HEK293 (cell line): ENCODE data around the gene ABCF1.
A peak's percentile ranks its signal among the peaks of the same experiment; 100 is the strongest.

Experiments
- CTCF ChIA-PET: fragments of 350-600 bp; formaldehyde crosslinking; extraction: SDS; loops from one replicate; lab custom pipeline; 2021; ENCODE audit warnings: antibody characterized with exemption; lab: Yijun Ruan, JAX
- POLR2A ChIA-PET: fragments of 300-600 bp; formaldehyde crosslinking; extraction: SDS; loops from one replicate; lab custom pipeline; 2020; ENCODE audit warnings: antibody characterized with exemption, inconsistent platforms; lab: Yijun Ruan, JAX
- H3K27ac ChIP-seq: fragments of 200-500 bp; sonication (Bioruptor generic); 2 replicates; pipeline ENCODE4 v1.5.1; 2014; ENCODE audit warnings: low read depth, low read length, control low read depth, inconsistent platforms; ENCODE audit errors: extremely low read depth
- H3K36me3 ChIP-seq, 2 experiments: fragments of 200-500 bp in 1 of 2; sonication (Bioruptor generic) in 1 of 2; 1 replicate in 1 of 2; 2 replicates in 1 of 2; pipeline ENCODE4 v1.5.1; 2014 to 2017; ENCODE audit warnings: inconsistent platforms in 2 of 2, low read length in 2 of 2; ENCODE audit not compliant: control insufficient read depth in 2 of 2, insufficient read depth in 1 of 2
- H3K4me1 ChIP-seq: fragments of 200-500 bp; sonication (Bioruptor generic); 2 replicates; pipeline ENCODE4 v1.5.1; 2014; ENCODE audit warnings: mild to moderate bottlenecking, low read length, inconsistent platforms; ENCODE audit not compliant: control insufficient read depth, insufficient read depth
- H3K4me3 ChIP-seq: 2 replicates; pipeline ENCODE4 v1.5.1; 2011; ENCODE audit warnings: low read depth, mild to moderate bottlenecking, control low read depth, low read length, moderate library complexity
- H3K9me3 ChIP-seq: fragments of 200-500 bp; sonication (Bioruptor generic); 2 replicates; pipeline ENCODE4 v1.5.1; 2014; ENCODE audit warnings: low read depth, low read length, inconsistent platforms; ENCODE audit not compliant: control insufficient read depth, insufficient read depth
- BCL11B ChIP-seq: fragments of 450-650 bp; formaldehyde crosslinking; IDR thresholded peaks from 2 replicates; pipeline ENCODE4 v1.5.1; 2016; ENCODE audit warnings: low read depth, missing biosample characterization, missing genetic modification characterization
- GFI1B ChIP-seq: fragments of 450-650 bp; formaldehyde crosslinking; IDR thresholded peaks from 2 replicates; pipeline ENCODE4 v1.5.1; 2016; ENCODE audit warnings: missing biosample characterization, missing genetic modification characterization
- KLF10 ChIP-seq: fragments of 450-650 bp; IDR thresholded peaks from 2 replicates; pipeline ENCODE4 v1.5.1; 2018; ENCODE audit warnings: missing biosample characterization, mild to moderate bottlenecking, missing genetic modification characterization
- RBAK ChIP-seq: fragments of 450-650 bp; formaldehyde crosslinking; IDR thresholded peaks from 2 replicates; pipeline ENCODE4 v1.5.1; 2016; ENCODE audit warnings: missing biosample characterization, missing genetic modification characterization
- SCRT2 ChIP-seq: fragments of 450-650 bp; formaldehyde crosslinking; IDR thresholded peaks from 2 replicates; pipeline ENCODE4 v1.5.1; 2016; ENCODE audit warnings: missing biosample characterization, missing genetic modification characterization
- SP2 ChIP-seq: fragments of 450-650 bp; formaldehyde crosslinking; IDR thresholded peaks from 2 replicates; pipeline ENCODE4 v1.5.1; 2016; ENCODE audit warnings: missing biosample characterization, missing genetic modification characterization
- SP7 ChIP-seq: fragments of 450-650 bp; formaldehyde crosslinking; IDR thresholded peaks from 2 replicates; pipeline ENCODE4 v1.5.1; 2016; ENCODE audit warnings: missing biosample characterization, missing genetic modification characterization
- YY2 ChIP-seq: fragments of 450-650 bp; formaldehyde crosslinking; IDR thresholded peaks from 2 replicates; pipeline ENCODE4 v1.5.1; 2016; ENCODE audit warnings: missing biosample characterization, missing genetic modification characterization
- ZBTB7A ChIP-seq: fragments of 450-650 bp; formaldehyde crosslinking; IDR thresholded peaks from 2 replicates; pipeline ENCODE4 v1.5.1; 2016; ENCODE audit warnings: low read depth, missing biosample characterization, missing genetic modification characterization
- ZEB2 ChIP-seq: fragments of 450-650 bp; formaldehyde crosslinking; IDR thresholded peaks from 2 replicates; pipeline ENCODE4 v1.5.1; 2016; ENCODE audit warnings: missing biosample characterization, missing genetic modification characterization
- ZNF10 ChIP-seq: fragments of 450-650 bp; formaldehyde crosslinking; IDR thresholded peaks from 2 replicates; pipeline ENCODE4 v1.5.1; 2017; ENCODE audit warnings: missing biosample characterization, missing genetic modification characterization
- ZNF146 ChIP-seq: fragments of 450-650 bp; formaldehyde crosslinking; IDR thresholded peaks from 2 replicates; pipeline ENCODE4 v1.5.1; 2016; ENCODE audit warnings: missing biosample characterization, missing genetic modification characterization
- ZNF184 ChIP-seq: fragments of 450-650 bp; IDR thresholded peaks from 2 replicates; pipeline ENCODE4 v1.5.1; 2018; ENCODE audit warnings: missing biosample characterization, mild to moderate bottlenecking, missing genetic modification characterization
- ZNF335 ChIP-seq: fragments of 450-650 bp; formaldehyde crosslinking; conservative IDR thresholded peaks from 2 replicates; pipeline ENCODE4 v1.5.1; 2016; ENCODE audit warnings: missing biosample characterization, missing genetic modification characterization
- ZNF391 ChIP-seq: fragments of 450-650 bp; formaldehyde crosslinking; IDR thresholded peaks from 2 replicates; pipeline ENCODE4 v1.5.1; 2016; ENCODE audit warnings: low read depth, missing biosample characterization, missing genetic modification characterization, borderline replicate concordance
- ZNF433 ChIP-seq: fragments of 450-650 bp; formaldehyde crosslinking; IDR thresholded peaks from 2 replicates; pipeline ENCODE4 v1.5.1; 2016; ENCODE audit warnings: missing biosample characterization, missing genetic modification characterization, low read depth
- ZNF561 ChIP-seq: fragments of 450-650 bp; IDR thresholded peaks from 2 replicates; pipeline ENCODE4 v1.5.1; 2018; ENCODE audit warnings: missing biosample characterization, missing genetic modification characterization, borderline replicate concordance
- ZNF660 ChIP-seq: fragments of 450-650 bp; IDR thresholded peaks from 2 replicates; pipeline ENCODE4 v1.5.1; 2018; ENCODE audit warnings: missing biosample characterization, mild to moderate bottlenecking, missing genetic modification characterization
- ZNF701 ChIP-seq: fragments of 450-650 bp; formaldehyde crosslinking; IDR thresholded peaks from 2 replicates; pipeline ENCODE4 v1.5.1; 2016; ENCODE audit warnings: missing biosample characterization, missing genetic modification characterization
- ZSCAN30 ChIP-seq: fragments of 450-650 bp; IDR thresholded peaks from 2 replicates; pipeline ENCODE4 v1.5.1; 2018; ENCODE audit warnings: missing biosample characterization, mild to moderate bottlenecking, missing genetic modification characterization, moderate library complexity
- TF ChIP-seq, protein P1 (sequence below): fragments of 450-650 bp; IDR thresholded peaks from 2 replicates; pipeline ENCODE4 v1.5.1; 2018; ENCODE audit warnings: missing biosample characterization, missing genetic modification characterization
- TF ChIP-seq, protein P2 (sequence below): fragments of 450-650 bp; formaldehyde crosslinking; IDR thresholded peaks from 2 replicates; pipeline ENCODE4 v1.5.1; 2016; ENCODE audit warnings: missing biosample characterization, missing genetic modification characterization
- TF ChIP-seq, protein P3 (sequence below): fragments of 450-650 bp; IDR thresholded peaks from 2 replicates; pipeline ENCODE4 v1.5.1; 2018; ENCODE audit warnings: missing biosample characterization, mild to moderate bottlenecking, missing genetic modification characterization
- TF ChIP-seq, protein P4 (sequence below): fragments of 450-650 bp; formaldehyde crosslinking; IDR thresholded peaks from 2 replicates; pipeline ENCODE4 v1.5.1; 2016; ENCODE audit warnings: missing biosample characterization, missing genetic modification characterization
- TF ChIP-seq, protein P5 (sequence below): fragments of 450-650 bp; formaldehyde crosslinking; IDR thresholded peaks from 2 replicates; pipeline ENCODE4 v1.5.1; 2016; ENCODE audit warnings: missing biosample characterization, missing genetic modification characterization

Gene ABCF1

DNA sequence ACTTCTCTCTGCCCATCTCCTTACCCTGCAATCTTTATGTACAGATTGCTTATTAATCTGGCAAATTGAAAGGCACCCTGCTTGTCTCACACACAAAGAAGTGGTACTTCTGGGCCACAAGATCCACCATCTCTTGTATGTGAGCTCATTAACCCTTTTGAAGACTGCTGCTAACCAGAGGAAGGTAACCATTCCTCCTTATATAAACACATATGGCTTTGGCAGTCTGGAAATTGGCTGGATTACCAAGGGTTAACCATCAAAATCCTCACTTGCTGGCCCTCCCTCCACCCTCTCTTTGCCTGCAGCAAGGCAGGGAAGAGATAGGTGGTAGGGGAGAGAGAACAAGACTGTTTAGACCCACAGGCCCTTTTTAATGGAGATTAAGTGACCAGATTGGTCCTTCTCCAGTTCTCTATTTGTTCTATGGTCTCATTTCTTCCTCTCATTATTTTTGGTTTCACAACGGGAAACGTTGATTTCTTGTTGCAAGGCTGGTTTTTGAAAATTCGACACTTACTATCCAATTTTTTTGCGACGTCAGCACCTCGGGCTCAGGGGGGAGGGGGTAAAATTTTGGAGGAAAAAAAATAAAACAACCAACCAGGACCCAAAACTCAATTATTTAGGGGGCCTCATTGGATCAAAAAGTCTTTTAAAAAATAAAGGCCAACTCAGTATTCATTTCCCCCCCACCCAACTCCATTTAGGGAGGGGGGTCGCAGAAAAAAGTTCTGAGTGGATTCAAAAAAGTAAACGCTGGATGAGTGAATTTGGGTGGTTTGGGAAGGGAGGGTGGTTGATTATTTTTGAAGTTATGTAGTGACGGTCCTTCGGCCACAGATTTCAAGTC, 44.9 kb downstream of the ABCF1 start:
- CTCF ChIA-PET, result interaction anchor here (0.6 to 2.0 kb wide), 5 partner anchors 19 to 131 kb away, joined by 3 to 7 read pairs (median 6); no protein-coding TSS in a partner anchor
- peak overlapping the region; percentile 74 for H3K4me3 ChIP-seq
- peaks cover 11 to 37% of the 10 kb centered on the region in 2 experiments; a peak in 2 of 3 replicates for H3K36me3 ChIP-seq
- POLR2A ChIA-PET, result interaction anchor here (0.6 to 4.8 kb wide), 30 partner anchors 10 to 498 kb away, joined by 3 to 197 read pairs (median 6); partner anchors contain the start of genes ABCF1, ATAT1, C6orf136 and DHX16
- H3K9me3 ChIP-seq, result no peaks in the 10 kb centered on the region
- H3K4me1 ChIP-seq, result peaks cover 18% of the 10 kb centered on the region
- H3K27ac ChIP-seq, result peak overlapping the region; percentile 65
- TF ChIP-seq YY2 (tag by site-specific recombination) (0 out of 2 replicates have a peak, but pooled peaks have one; percentile 11), SP7 (tag by site-specific recombination) (peak; percentile 7; the same call in 1 of the 2 replicates), GFI1B (0 out of 2 replicates have a peak, but pooled peaks have one; percentile 7), ZEB2 (tag by site-specific recombination) (peak; percentile 48; the same call in 1 of the 2 replicates), ZNF10 (tag by site-specific recombination) (peak; percentile 74), ZNF146 (tag by site-specific recombination) (no peak), ZNF433 (tag by site-specific recombination) (no peak), SP2 (tag by site-specific recombination) (peak; percentile 11; the same call in 1 of the 2 replicates), ZNF184 (0 out of 2 replicates have a peak, but pooled peaks have one; percentile 36), BCL11B (0 out of 2 replicates have a peak, but pooled peaks have one; percentile 7), ZNF335 (tag by site-specific recombination) (peak; percentile 36), KLF10 (tag by site-specific recombination) (no peak), ZNF660 (peak; percentile 66), ZNF701 (no peak), SCRT2 (tag by site-specific recombination) (0 out of 2 replicates have a peak, but pooled peaks have one; percentile 2), ZNF561 (tag by site-specific recombination) (peak; percentile 68; the same call in 1 of the 2 replicates), ZNF391 (0 out of 2 replicates have a peak, but pooled peaks have one; percentile 23), RBAK (tag by site-specific recombination) (no peak), ZSCAN30 (tag by site-specific recombination) (0 out of 2 replicates have a peak, but pooled peaks have one; percentile 45), ZBTB7A (tag by site-specific recombination) (no peak)
- TF ChIP-seq, protein P1, sequence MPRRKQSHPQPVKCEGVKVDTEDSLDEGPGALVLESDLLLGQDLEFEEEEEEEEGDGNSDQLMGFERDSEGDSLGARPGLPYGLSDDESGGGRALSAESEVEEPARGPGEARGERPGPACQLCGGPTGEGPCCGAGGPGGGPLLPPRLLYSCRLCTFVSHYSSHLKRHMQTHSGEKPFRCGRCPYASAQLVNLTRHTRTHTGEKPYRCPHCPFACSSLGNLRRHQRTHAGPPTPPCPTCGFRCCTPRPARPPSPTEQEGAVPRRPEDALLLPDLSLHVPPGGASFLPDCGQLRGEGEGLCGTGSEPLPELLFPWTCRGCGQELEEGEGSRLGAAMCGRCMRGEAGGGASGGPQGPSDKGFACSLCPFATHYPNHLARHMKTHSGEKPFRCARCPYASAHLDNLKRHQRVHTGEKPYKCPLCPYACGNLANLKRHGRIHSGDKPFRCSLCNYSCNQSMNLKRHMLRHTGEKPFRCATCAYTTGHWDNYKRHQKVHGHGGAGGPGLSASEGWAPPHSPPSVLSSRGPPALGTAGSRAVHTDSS (tag by site-specific recombination), result peak; percentile 89
- TF ChIP-seq, protein P2, sequence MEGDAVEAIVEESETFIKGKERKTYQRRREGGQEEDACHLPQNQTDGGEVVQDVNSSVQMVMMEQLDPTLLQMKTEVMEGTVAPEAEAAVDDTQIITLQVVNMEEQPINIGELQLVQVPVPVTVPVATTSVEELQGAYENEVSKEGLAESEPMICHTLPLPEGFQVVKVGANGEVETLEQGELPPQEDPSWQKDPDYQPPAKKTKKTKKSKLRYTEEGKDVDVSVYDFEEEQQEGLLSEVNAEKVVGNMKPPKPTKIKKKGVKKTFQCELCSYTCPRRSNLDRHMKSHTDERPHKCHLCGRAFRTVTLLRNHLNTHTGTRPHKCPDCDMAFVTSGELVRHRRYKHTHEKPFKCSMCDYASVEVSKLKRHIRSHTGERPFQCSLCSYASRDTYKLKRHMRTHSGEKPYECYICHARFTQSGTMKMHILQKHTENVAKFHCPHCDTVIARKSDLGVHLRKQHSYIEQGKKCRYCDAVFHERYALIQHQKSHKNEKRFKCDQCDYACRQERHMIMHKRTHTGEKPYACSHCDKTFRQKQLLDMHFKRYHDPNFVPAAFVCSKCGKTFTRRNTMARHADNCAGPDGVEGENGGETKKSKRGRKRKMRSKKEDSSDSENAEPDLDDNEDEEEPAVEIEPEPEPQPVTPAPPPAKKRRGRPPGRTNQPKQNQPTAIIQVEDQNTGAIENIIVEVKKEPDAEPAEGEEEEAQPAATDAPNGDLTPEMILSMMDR (tag by site-specific recombination), result no peak
- TF ChIP-seq, protein P3, sequence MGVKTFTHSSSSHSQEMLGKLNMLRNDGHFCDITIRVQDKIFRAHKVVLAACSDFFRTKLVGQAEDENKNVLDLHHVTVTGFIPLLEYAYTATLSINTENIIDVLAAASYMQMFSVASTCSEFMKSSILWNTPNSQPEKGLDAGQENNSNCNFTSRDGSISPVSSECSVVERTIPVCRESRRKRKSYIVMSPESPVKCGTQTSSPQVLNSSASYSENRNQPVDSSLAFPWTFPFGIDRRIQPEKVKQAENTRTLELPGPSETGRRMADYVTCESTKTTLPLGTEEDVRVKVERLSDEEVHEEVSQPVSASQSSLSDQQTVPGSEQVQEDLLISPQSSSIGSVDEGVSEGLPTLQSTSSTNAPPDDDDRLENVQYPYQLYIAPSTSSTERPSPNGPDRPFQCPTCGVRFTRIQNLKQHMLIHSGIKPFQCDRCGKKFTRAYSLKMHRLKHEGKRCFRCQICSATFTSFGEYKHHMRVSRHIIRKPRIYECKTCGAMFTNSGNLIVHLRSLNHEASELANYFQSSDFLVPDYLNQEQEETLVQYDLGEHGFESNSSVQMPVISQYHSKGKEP (tag by site-specific recombination), result no peak
- TF ChIP-seq, protein P4, sequence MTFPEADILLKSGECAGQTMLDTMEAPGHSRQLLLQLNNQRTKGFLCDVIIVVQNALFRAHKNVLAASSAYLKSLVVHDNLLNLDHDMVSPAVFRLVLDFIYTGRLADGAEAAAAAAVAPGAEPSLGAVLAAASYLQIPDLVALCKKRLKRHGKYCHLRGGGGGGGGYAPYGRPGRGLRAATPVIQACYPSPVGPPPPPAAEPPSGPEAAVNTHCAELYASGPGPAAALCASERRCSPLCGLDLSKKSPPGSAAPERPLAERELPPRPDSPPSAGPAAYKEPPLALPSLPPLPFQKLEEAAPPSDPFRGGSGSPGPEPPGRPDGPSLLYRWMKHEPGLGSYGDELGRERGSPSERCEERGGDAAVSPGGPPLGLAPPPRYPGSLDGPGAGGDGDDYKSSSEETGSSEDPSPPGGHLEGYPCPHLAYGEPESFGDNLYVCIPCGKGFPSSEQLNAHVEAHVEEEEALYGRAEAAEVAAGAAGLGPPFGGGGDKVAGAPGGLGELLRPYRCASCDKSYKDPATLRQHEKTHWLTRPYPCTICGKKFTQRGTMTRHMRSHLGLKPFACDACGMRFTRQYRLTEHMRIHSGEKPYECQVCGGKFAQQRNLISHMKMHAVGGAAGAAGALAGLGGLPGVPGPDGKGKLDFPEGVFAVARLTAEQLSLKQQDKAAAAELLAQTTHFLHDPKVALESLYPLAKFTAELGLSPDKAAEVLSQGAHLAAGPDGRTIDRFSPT (tag by site-specific recombination), result no peak
- TF ChIP-seq, protein P5, sequence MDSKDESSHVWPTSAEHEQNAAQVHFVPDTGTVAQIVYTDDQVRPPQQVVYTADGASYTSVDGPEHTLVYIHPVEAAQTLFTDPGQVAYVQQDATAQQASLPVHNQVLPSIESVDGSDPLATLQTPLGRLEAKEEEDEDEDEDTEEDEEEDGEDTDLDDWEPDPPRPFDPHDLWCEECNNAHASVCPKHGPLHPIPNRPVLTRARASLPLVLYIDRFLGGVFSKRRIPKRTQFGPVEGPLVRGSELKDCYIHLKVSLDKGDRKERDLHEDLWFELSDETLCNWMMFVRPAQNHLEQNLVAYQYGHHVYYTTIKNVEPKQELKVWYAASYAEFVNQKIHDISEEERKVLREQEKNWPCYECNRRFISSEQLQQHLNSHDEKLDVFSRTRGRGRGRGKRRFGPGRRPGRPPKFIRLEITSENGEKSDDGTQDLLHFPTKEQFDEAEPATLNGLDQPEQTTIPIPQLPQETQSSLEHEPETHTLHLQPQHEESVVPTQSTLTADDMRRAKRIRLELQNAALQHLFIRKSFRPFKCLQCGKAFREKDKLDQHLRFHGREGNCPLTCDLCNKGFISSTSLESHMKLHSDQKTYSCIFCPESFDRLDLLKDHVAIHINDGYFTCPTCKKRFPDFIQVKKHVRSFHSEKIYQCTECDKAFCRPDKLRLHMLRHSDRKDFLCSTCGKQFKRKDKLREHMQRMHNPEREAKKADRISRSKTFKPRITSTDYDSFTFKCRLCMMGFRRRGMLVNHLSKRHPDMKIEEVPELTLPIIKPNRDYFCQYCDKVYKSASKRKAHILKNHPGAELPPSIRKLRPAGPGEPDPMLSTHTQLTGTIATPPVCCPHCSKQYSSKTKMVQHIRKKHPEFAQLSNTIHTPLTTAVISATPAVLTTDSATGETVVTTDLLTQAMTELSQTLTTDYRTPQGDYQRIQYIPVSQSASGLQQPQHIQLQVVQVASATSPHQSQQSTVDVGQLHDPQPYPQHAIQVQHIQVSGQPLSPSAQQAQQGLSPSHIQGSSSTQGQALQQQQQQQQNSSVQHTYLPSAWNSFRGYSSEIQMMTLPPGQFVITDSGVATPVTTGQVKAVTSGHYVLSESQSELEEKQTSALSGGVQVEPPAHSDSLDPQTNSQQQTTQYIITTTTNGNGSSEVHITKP (tag by site-specific recombination), result no peak
